NCI-H345 (cell line): ENCODE results near the gene HIC2.
"Not testable (repeated sequence)": the region's sequence is repeated elsewhere in the genome, so short reads cannot be mapped to it uniquely, and the experiment has no call there.

Experiments
- DNase-seq: peaks from one replicate; lab custom pipeline; 2025; lab: John Stamatoyannopoulos, UW

The HIC2 gene

GRCh38 chr22:21417227-21417746 is at the start of gene HIC2:
Gene HIC2 (plus strand): TSS chr22:21417371. CDS start chr22:21442832, 25,461 bp downstream.
- not testable (repeated sequence) for DNase-seq

GRCh38 chr22:21368603-21369310 is 48.4 kb upstream of the HIC2 start:
- DNase-seq, result not testable (repeated sequence)

- DNase-seq, result not testable (repeated sequence)
Measured at GRCh38 chr22:21375880-21376279, 41.3 kb upstream of the HIC2 start.

GRCh38 chr22:21383701-21384467 is 33.3 kb upstream of the HIC2 start, which contains the start of gene RIMBP3B:
Gene RIMBP3B (plus strand): TSS chr22:21383751. CDS start chr22:21383859, 108 bp downstream.
- DNase-seq, result not testable (repeated sequence)

GRCh38 chr22:21384468-21385357 is 32.5 kb upstream of the HIC2 start:
- not testable (repeated sequence) for DNase-seq

GRCh38 chr22:21389480-21389879 is 27.7 kb upstream of the HIC2 start:
- not testable (repeated sequence) for DNase-seq

- not testable (repeated sequence) for DNase-seq
Measured at GRCh38 chr22:21390013-21390412, 27.2 kb upstream of the HIC2 start.

GRCh38 chr22:21394613-21395012 is 22.6 kb upstream of the HIC2 start:
- not testable (repeated sequence) for DNase-seq

GRCh38 chr22:21401197-21401969 is 15.8 kb upstream of the HIC2 start:
- DNase-seq, result not testable (repeated sequence)

GRCh38 chr22:21402763-21403314 is 14.3 kb upstream of the HIC2 start:
- DNase-seq, result not testable (repeated sequence)

- DNase-seq, result not testable (repeated sequence)
Measured at GRCh38 chr22:21407139-21407538, 10.0 kb upstream of the HIC2 start.

- DNase-seq, result not testable (repeated sequence)
Measured at GRCh38 chr22:21407792-21408191, 9.4 kb upstream of the HIC2 start.

- not testable (repeated sequence) for DNase-seq
Measured at GRCh38 chr22:21416375-21416774, 796 bp upstream of the HIC2 start.

GRCh38 chr22:21417853-21418252 is 682 bp downstream of the HIC2 start:
- DNase-seq, result not testable (repeated sequence)

GRCh38 chr22:21418974-21419638 is 1.9 kb downstream of the HIC2 start:
- DNase-seq, result not testable (repeated sequence)

- not testable (repeated sequence) for DNase-seq
Measured at GRCh38 chr22:21420180-21420763, 3.1 kb downstream of the HIC2 start.

GRCh38 chr22:21424084-21424709 is 7.0 kb downstream of the HIC2 start:
- not testable (repeated sequence) for DNase-seq

GRCh38 chr22:21434378-21435233 is 17.4 kb downstream of the HIC2 start:
- DNase-seq, result not testable (repeated sequence)
